Trophoblast cell (in vitro differentiated cells and primary cell): ENCODE data around the gene GMCL1.

Experiments
- DNase-seq, 2 donors: peaks; one replicate each; pipeline ENCODE4 v3.0.0-alpha.2; 2016
- H2AFZ ChIP-seq: 2 replicates; pipeline ENCODE4 v1.6.1; 2013; ENCODE audit warnings: low read length, moderate library complexity, mild to moderate bottlenecking; ENCODE audit not compliant: insufficient read depth, poor library complexity
- H2AK5ac ChIP-seq: 2 replicates; pipeline ENCODE4 v1.6.1; 2013; ENCODE audit warnings: mild to moderate bottlenecking, low read length
- H2BK120ac ChIP-seq: 2 replicates; pipeline ENCODE4 v1.6.1; 2013; ENCODE audit warnings: low read length, mild to moderate bottlenecking, moderate library complexity; ENCODE audit not compliant: insufficient read depth, poor library complexity
- H2BK12ac ChIP-seq: 2 replicates; pipeline ENCODE4 v1.6.1; 2013; ENCODE audit warnings: mild to moderate bottlenecking, low read length, moderate library complexity
- H2BK5ac ChIP-seq: 2 replicates; pipeline ENCODE4 v1.6.1; 2013; ENCODE audit warnings: low read length, low read depth, moderate library complexity, mild to moderate bottlenecking; ENCODE audit not compliant: poor library complexity
- H3K14ac ChIP-seq: 2 replicates; pipeline ENCODE4 v1.6.1; 2013; ENCODE audit warnings: mild to moderate bottlenecking, low read length
- H3K18ac ChIP-seq: 2 replicates; pipeline ENCODE4 v1.6.1; 2013; ENCODE audit warnings: mild to moderate bottlenecking, low read length
- H3K23ac ChIP-seq: 2 replicates; pipeline ENCODE4 v1.6.1; 2013; ENCODE audit warnings: low read length
- H3K27ac ChIP-seq: 2 replicates; pipeline ENCODE4 v1.5.1; 2013; ENCODE audit warnings: low read depth, mild to moderate bottlenecking, inconsistent platforms, low read length, moderate library complexity
- H3K27me3 ChIP-seq: 2 replicates; pipeline ENCODE4 v1.6.1; 2013; ENCODE audit warnings: inconsistent platforms, mild to moderate bottlenecking, low read length, moderate library complexity; ENCODE audit not compliant: insufficient read depth
- H3K36me3 ChIP-seq, 2 experiments: 1 replicate in 1 of 2; 2 replicates in 1 of 2; pipeline ENCODE4 v1.6.1; 2013; ENCODE audit warnings: low read length in 2 of 2, mild to moderate bottlenecking in 2 of 2, moderate library complexity in 1 of 2; ENCODE audit not compliant: insufficient read depth in 2 of 2, control insufficient read depth in 1 of 2
- H3K4ac ChIP-seq: 2 replicates; pipeline ENCODE4 v1.6.1; 2013; ENCODE audit warnings: low read depth, mild to moderate bottlenecking, low read length, moderate library complexity
- H3K4me1 ChIP-seq, 2 experiments: 1 replicate in 1 of 2; 2 replicates in 1 of 2; pipeline ENCODE4 v1.6.1; 2013; ENCODE audit warnings: low read length in 2 of 2, mild to moderate bottlenecking in 2 of 2, moderate library complexity in 1 of 2; ENCODE audit not compliant: insufficient read depth in 2 of 2, control insufficient read depth in 1 of 2
- H3K4me2 ChIP-seq: 2 replicates; pipeline ENCODE4 v1.6.1; 2013; ENCODE audit warnings: inconsistent platforms, mild to moderate bottlenecking, low read length, moderate library complexity
- H3K4me3 ChIP-seq: 2 replicates; pipeline ENCODE4 v1.5.1; 2013; ENCODE audit warnings: mild to moderate bottlenecking, low read depth, low read length, inconsistent platforms
- H3K79me1 ChIP-seq: one replicate; pipeline ENCODE4 v1.6.1; 2013; ENCODE audit warnings: low read length
- H3K79me2 ChIP-seq: 2 replicates; pipeline ENCODE4 v1.6.1; 2013; ENCODE audit warnings: low read length, mild to moderate bottlenecking; ENCODE audit not compliant: control insufficient read depth, insufficient read depth, poor library complexity
- H3K9ac ChIP-seq: 2 replicates; pipeline ENCODE4 v1.6.1; 2013; ENCODE audit warnings: mild to moderate bottlenecking, low read length
- H3K9me3 ChIP-seq: 2 replicates; pipeline ENCODE4 v1.6.1; 2013; ENCODE audit warnings: low read depth, mild to moderate bottlenecking, control low read depth, inconsistent platforms, low read length; ENCODE audit not compliant: insufficient read depth
- H4K12ac ChIP-seq: 2 replicates; pipeline ENCODE4 v1.6.1; 2013; ENCODE audit warnings: low read depth, mild to moderate bottlenecking, low read length, moderate library complexity
- H4K8ac ChIP-seq: 2 replicates; pipeline ENCODE4 v1.6.1; 2013; ENCODE audit warnings: low read depth, mild to moderate bottlenecking, low read length, moderate library complexity
- H4K91ac ChIP-seq: one replicate; pipeline ENCODE4 v1.6.1; 2013; ENCODE audit warnings: low read depth, mild to moderate bottlenecking, low read length, moderate library complexity
- WGBS: extraction: QIAGEN DNeasy Blood & Tissue Kit; methylation state at CpG from one replicate; pipeline ENCODE4 v1.1.7; 2013; ENCODE audit warnings: missing lambda C conversion rate; ENCODE audit not compliant: insufficient read length, insufficient coverage; ENCODE audit errors: extremely low coverage; 5-methylcytosine and 5-hydroxymethylcytosine counted together

The GMCL1 gene

GRCh38 chr2:69790601-69790959, 38.9 kb upstream of the GMCL1 start:
- DNase-seq = no peak
- no peak overlapping the region for H2AK5ac ChIP-seq

GRCh38 chr2:69791045-69791444, 38.4 kb upstream of the GMCL1 start:
- Histone ChIP-seq H3K9ac (no peak overlapping the region), H2AFZ (no peak overlapping the region), H3K4me3 (no peak overlapping the region), H3K27me3 (no peaks in the 10 kb centered on the region), H2BK5ac (no peak overlapping the region), H2BK12ac (no peak overlapping the region), H4K8ac (no peak overlapping the region), H3K14ac (no peak overlapping the region), H3K9me3 (no peaks in the 10 kb centered on the region), H3K23ac (no peak overlapping the region), H2BK120ac (no peak overlapping the region), H3K79me1 (peaks cover 13% of the 10 kb centered on the region), H2AK5ac (no peak overlapping the region), H3K36me3 (peaks cover 0 to 4% of the 10 kb centered on the region in 2 experiments), H3K4me2 (no peak overlapping the region), H3K4ac (no peak overlapping the region), H3K4me1 (peaks cover 8 to 17% of the 10 kb centered on the region in 2 experiments), H3K18ac (no peak overlapping the region), H4K91ac (no peak overlapping the region), H3K27ac (peak overlapping the region; percentile 13), H3K79me2 (peaks cover 2% of the 10 kb centered on the region), H4K12ac (no peak overlapping the region)
- DNase-seq = no peak

More at GRCh38 chr2:69790601-69790959, 38.9 kb upstream of the GMCL1 start:
- H2AFZ ChIP-seq = no peak overlapping the region
- no peak overlapping the region for H4K12ac ChIP-seq
- H3K79me2 ChIP-seq = peaks cover 2% of the 10 kb centered on the region
- peaks cover 0 to 4% of the 10 kb centered on the region in 2 experiments for H3K36me3 ChIP-seq
- peak overlapping the region; percentile 68 for H2BK120ac ChIP-seq
- no peak overlapping the region for H3K18ac ChIP-seq
- H3K4me2 ChIP-seq = no peak overlapping the region
- peak overlapping the region; percentile 82 for H2BK12ac ChIP-seq
- H3K4me1 ChIP-seq = peaks cover 4 to 13% of the 10 kb centered on the region in 2 experiments
- no peak overlapping the region for H3K23ac ChIP-seq
- no peak overlapping the region for H4K8ac ChIP-seq
- no peaks in the 10 kb centered on the region for H3K27me3 ChIP-seq
- H3K4ac ChIP-seq = no peak overlapping the region
- peak overlapping the region; percentile 59 for H3K14ac ChIP-seq
- peaks cover 13% of the 10 kb centered on the region for H3K79me1 ChIP-seq
- H3K9me3 ChIP-seq = no peaks in the 10 kb centered on the region
- H4K91ac ChIP-seq = peak overlapping the region; percentile 94
- peak overlapping the region; percentile 95 for H2BK5ac ChIP-seq
- no peak overlapping the region for H3K4me3 ChIP-seq
- WGBS = no CpG with 5 or more reads among the region's 1 CpG
- peak overlapping the region; percentile 93 for H3K27ac ChIP-seq
- no peak overlapping the region for H3K9ac ChIP-seq

- no CpG with 5 or more reads among the region's 1 CpG for WGBS
- Histone ChIP-seq H3K4me2 (no peak overlapping the region), H3K27ac (no peak overlapping the region), H4K12ac (no peak overlapping the region), H2AK5ac (no peak overlapping the region), H3K14ac (no peak overlapping the region), H4K91ac (no peak overlapping the region), H3K18ac (no peak overlapping the region), H2BK5ac (no peak overlapping the region), H3K27me3 (no peaks in the 10 kb centered on the region), H3K9me3 (peaks cover 1% of the 10 kb centered on the region), H4K8ac (no peak overlapping the region), H3K9ac (no peak overlapping the region), H2AFZ (no peak overlapping the region), H3K79me2 (no peaks in the 10 kb centered on the region), H2BK12ac (no peak overlapping the region), H3K4me3 (no peak overlapping the region), H3K79me1 (peaks cover 15% of the 10 kb centered on the region), H3K36me3 (no peaks in the 10 kb centered on the region), H3K4ac (no peak overlapping the region), H3K23ac (no peak overlapping the region), H2BK120ac (no peak overlapping the region), H3K4me1 (peaks cover 28 to 34% of the 10 kb centered on the region in 2 experiments)
- DNase-seq = peak in 1 of 2 donors; percentile 30
These were observed 33.3 kb upstream of the GMCL1 start for GRCh38 chr2:69796174-69796573.

- H3K79me2 ChIP-seq = no peaks in the 10 kb centered on the region
- H3K14ac ChIP-seq = no peak overlapping the region
- peak overlapping the region; percentile 17 for H4K91ac ChIP-seq
- no peaks in the 10 kb centered on the region for H3K27me3 ChIP-seq
- no peak overlapping the region for H3K23ac ChIP-seq
- H3K79me1 ChIP-seq = peaks cover 15% of the 10 kb centered on the region
- peak overlapping the region; percentile 84 for H3K27ac ChIP-seq
- H3K4me2 ChIP-seq = no peak overlapping the region
- peak in 1 of 2 donors; percentile 35 for DNase-seq
- H2AK5ac ChIP-seq = no peak overlapping the region
- H4K8ac ChIP-seq = no peak overlapping the region
- no peak overlapping the region for H3K4ac ChIP-seq
- peaks cover 28 to 34% of the 10 kb centered on the region in 2 experiments for H3K4me1 ChIP-seq
- H2AFZ ChIP-seq = no peak overlapping the region
- no peak overlapping the region for H2BK120ac ChIP-seq
- peak overlapping the region; percentile 6 for H2BK5ac ChIP-seq
- peaks cover 1% of the 10 kb centered on the region for H3K9me3 ChIP-seq
- H2BK12ac ChIP-seq = no peak overlapping the region
- no CpG with 5 or more reads among the region's 4 CpGs for WGBS
- H3K36me3 ChIP-seq = no peaks in the 10 kb centered on the region
- no peak overlapping the region for H3K9ac ChIP-seq
- no peak overlapping the region for H4K12ac ChIP-seq
- H3K18ac ChIP-seq = no peak overlapping the region
- no peak overlapping the region for H3K4me3 ChIP-seq
These were observed 32.2 kb upstream of the GMCL1 start for GRCh38 chr2:69797235-69797634.
